ENCODE data around the gene TPK1.

The TPK1 gene

GRCh38 chr7:144854839-144855424 lies 19.1 kb upstream of the TPK1 start:
- H3K4me2 ChIP-seq, result no peak overlapping the region
- H3K27ac ChIP-seq, result no peak overlapping the region
- no peaks in the 10 kb centered on the region for H4K20me1 ChIP-seq
- no peaks in the 10 kb centered on the region for H3K4me1 ChIP-seq
- H3K9ac ChIP-seq, result no peak overlapping the region
- H3K4me3 ChIP-seq, result no peak overlapping the region
- no peaks in the 10 kb centered on the region; the same call in 1 of the 2 replicates for H3K9me3 ChIP-seq
- no peak for TF ChIP-seq Cebpa-rat (IDR thresholded peaks at IDR 0.05)
- no peaks in the 10 kb centered on the region for H3K36me3 ChIP-seq
- H3K27me3 ChIP-seq, result no peaks in the 10 kb centered on the region

DNA sequence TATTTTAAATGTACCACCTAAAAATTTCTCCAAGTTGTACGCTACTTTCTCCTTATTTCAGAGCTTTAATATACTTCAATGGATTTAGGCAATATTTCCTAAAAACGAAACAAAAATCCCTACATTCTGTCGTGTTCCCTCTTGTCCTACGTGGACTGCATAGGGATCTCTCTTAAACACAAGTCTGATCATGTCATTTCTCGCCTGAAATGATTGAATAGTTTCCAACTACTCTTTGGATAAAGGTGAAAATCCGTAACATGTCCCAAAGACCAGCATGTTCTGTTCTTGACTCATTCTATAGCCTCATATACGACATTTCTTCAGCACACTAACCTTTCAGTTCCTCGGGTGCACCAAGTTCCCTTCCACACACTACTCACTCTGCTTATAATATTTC lies 17.7 kb upstream of the TPK1 start:
- no peak for TF ChIP-seq Cebpa-rat (IDR thresholded peaks at IDR 0.05)
- Histone ChIP-seq H3K36me3 (no peaks in the 10 kb centered on the region), H4K20me1 (no peaks in the 10 kb centered on the region), H3K4me1 (no peaks in the 10 kb centered on the region), H3K27ac (no peak overlapping the region), H3K9me3 (peaks cover 5% of the 10 kb centered on the region; the same call in 1 of the 2 replicates), H3K4me2 (no peak overlapping the region), H3K9ac (no peak overlapping the region), H3K4me3 (no peak overlapping the region), H3K27me3 (no peaks in the 10 kb centered on the region)

GRCh38 chr7:144848078-144848477 lies 12.2 kb upstream of the TPK1 start:
- no peaks in the 10 kb centered on the region for H3K4me1 ChIP-seq
- H3K9me3 ChIP-seq, result peaks cover 5% of the 10 kb centered on the region; the same call in 1 of the 2 replicates
- H3K4me3 ChIP-seq, result no peak overlapping the region
- no peaks in the 10 kb centered on the region for H4K20me1 ChIP-seq
- no peaks in the 10 kb centered on the region for H3K36me3 ChIP-seq
- no peak overlapping the region for H3K9ac ChIP-seq
- H3K27ac ChIP-seq, result no peak overlapping the region
- no peaks in the 10 kb centered on the region for H3K27me3 ChIP-seq
- H3K4me2 ChIP-seq, result no peak overlapping the region
- no peak for TF ChIP-seq Cebpa-rat (IDR thresholded peaks at IDR 0.05)

- no peak for TF ChIP-seq Cebpa-rat (IDR thresholded peaks at IDR 0.05)
- no peaks in the 10 kb centered on the region for H3K4me1 ChIP-seq
- no peaks in the 10 kb centered on the region for H4K20me1 ChIP-seq
- no peak overlapping the region for H3K4me2 ChIP-seq
- H3K36me3 ChIP-seq, result no peaks in the 10 kb centered on the region
- no peak overlapping the region for H3K27ac ChIP-seq
- no peaks in the 10 kb centered on the region for H3K27me3 ChIP-seq
- no peaks in the 10 kb centered on the region for H3K9me3 ChIP-seq
- no peak overlapping the region for H3K4me3 ChIP-seq
- H3K9ac ChIP-seq, result no peak overlapping the region
These were observed 6.6 kb upstream of the TPK1 start for GRCh38 chr7:144842377-144842851.

- no peaks in the 10 kb centered on the region for H3K27me3 ChIP-seq
- no peak for TF ChIP-seq Cebpa-rat (IDR thresholded peaks at IDR 0.05)
- peak overlapping the region; percentile 89; the same call in 1 of the 2 replicates for H3K9ac ChIP-seq
- H3K36me3 ChIP-seq, result no peaks in the 10 kb centered on the region
- peak overlapping the region; percentile 82; the same call in 1 of the 2 replicates for H3K4me3 ChIP-seq
- no peaks in the 10 kb centered on the region for H4K20me1 ChIP-seq
- H3K27ac ChIP-seq, result peak overlapping the region; percentile 88
- no peaks in the 10 kb centered on the region for H3K9me3 ChIP-seq
- peak overlapping the region; percentile 79 for H3K4me2 ChIP-seq
- H3K4me1 ChIP-seq, result peaks cover 14% of the 10 kb centered on the region
These were observed 641 bp upstream of the TPK1 start for GRCh38 chr7:144836545-144836842.

DNA sequence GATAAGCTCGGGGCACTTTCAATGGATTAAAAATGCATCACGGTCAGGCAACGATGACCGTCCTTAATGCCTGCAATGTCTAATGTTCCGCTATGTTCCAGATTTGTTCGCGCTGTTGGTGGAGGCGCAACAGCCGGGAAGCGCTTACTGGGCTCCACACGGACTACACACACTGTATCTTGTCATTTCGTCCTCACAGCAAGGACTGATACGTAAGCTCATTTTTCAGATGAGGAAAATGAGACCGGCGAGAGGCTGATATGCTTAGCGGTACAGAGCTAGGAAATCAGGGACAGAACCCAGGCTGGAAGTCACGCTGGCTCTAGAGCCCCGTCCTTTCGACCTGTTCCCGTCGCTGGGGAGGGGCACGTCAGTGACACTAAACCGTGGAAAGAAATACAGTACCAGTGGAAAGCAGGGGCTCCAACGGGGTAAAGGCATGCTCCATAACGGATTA lies 670 bp downstream of the TPK1 start:
- Histone ChIP-seq H3K4me2 (peak overlapping the region; percentile 68), H3K27ac (peak overlapping the region; percentile 88), H4K20me1 (no peaks in the 10 kb centered on the region), H3K4me1 (peaks cover 14% of the 10 kb centered on the region), H3K9me3 (no peaks in the 10 kb centered on the region), H3K36me3 (no peaks in the 10 kb centered on the region), H3K4me3 (peak overlapping the region; percentile 82), H3K9ac (peak overlapping the region; percentile 89), H3K27me3 (no peaks in the 10 kb centered on the region)
- no peak for TF ChIP-seq Cebpa-rat (IDR thresholded peaks at IDR 0.05)

- Histone ChIP-seq H3K27me3 (no peaks in the 10 kb centered on the region), H3K9me3 (no peaks in the 10 kb centered on the region), H3K4me2 (peak overlapping the region; percentile 68), H3K9ac (peak overlapping the region; percentile 89), H3K36me3 (no peaks in the 10 kb centered on the region), H3K27ac (no peak overlapping the region; the same call in 1 of the 2 replicates), H3K4me3 (peak overlapping the region; percentile 82), H3K4me1 (peaks cover 14% of the 10 kb centered on the region), H4K20me1 (no peaks in the 10 kb centered on the region)
- no peak for TF ChIP-seq Cebpa-rat (IDR thresholded peaks at IDR 0.05)
These were observed 1.2 kb downstream of the TPK1 start for GRCh38 chr7:144834641-144835144.

- no peaks in the 10 kb centered on the region for H3K9me3 ChIP-seq
- no peak overlapping the region for H3K4me3 ChIP-seq
These were observed 5.0 kb downstream of the TPK1 start for GRCh38 chr7:144830811-144831210.

DNA sequence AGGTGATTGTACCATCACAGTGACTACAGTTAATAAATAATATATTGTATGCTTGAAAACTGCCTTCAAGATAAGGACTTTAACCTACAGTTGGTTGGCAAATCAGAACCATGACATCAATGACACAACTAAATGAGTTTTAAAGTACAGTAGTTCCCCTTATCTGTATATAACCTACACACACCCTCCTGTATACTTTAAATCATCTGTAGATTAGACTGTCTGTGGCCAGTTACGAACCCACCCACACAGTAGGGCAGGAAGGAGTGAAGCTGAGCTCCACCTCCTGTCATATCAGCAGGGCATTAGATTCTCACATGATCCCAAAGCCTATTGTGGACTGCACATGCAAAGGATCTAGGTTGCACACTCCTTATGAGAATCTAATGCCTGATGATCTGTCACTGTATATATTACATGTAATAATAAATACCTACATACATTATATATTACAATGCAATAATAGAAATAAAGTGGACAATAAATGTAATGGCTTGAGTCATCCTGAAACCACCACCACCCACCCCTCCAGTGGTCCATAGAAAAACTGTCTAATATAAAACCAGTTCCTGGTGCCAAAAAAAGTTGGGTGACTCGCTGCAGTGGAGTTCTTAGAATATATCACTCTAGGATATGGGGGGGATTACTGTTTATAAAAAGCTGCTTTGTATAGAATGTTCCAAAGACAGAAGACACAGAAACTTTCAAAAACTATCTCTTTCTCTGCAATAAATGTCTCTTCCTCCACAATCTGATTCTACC lies 5.6 kb downstream of the TPK1 start:
- no peaks in the 10 kb centered on the region for H3K9me3 ChIP-seq
- H3K4me2 ChIP-seq, result no peak overlapping the region
- peaks cover 10% of the 10 kb centered on the region for H3K4me1 ChIP-seq
- H3K4me3 ChIP-seq, result no peak overlapping the region
- no peak for TF ChIP-seq Cebpa-rat (IDR thresholded peaks at IDR 0.05)
- no peaks in the 10 kb centered on the region for H3K27me3 ChIP-seq
- H3K36me3 ChIP-seq, result no peaks in the 10 kb centered on the region
- no peak overlapping the region for H3K27ac ChIP-seq
- H4K20me1 ChIP-seq, result no peaks in the 10 kb centered on the region
- no peak overlapping the region for H3K9ac ChIP-seq

More at GRCh38 chr7:144830811-144831210, 5.0 kb downstream of the TPK1 start:
- Histone ChIP-seq H3K4me1 (peaks cover 10% of the 10 kb centered on the region), H3K36me3 (no peaks in the 10 kb centered on the region), H4K20me1 (no peaks in the 10 kb centered on the region), H3K27me3 (no peaks in the 10 kb centered on the region), H3K4me2 (no peak overlapping the region), H3K27ac (no peak overlapping the region), H3K9ac (no peak overlapping the region)
- TF ChIP-seq Cebpa-rat (IDR thresholded peaks at IDR 0.05), result no peak

- no peaks in the 10 kb centered on the region for H3K4me1 ChIP-seq
- no peaks in the 10 kb centered on the region for H4K20me1 ChIP-seq
- no peaks in the 10 kb centered on the region for H3K9me3 ChIP-seq
- TF ChIP-seq Cebpa-rat (IDR thresholded peaks at IDR 0.05), result no peak
- H3K27ac ChIP-seq, result no peak overlapping the region
- H3K9ac ChIP-seq, result no peak overlapping the region
- H3K4me3 ChIP-seq, result no peak overlapping the region
- H3K36me3 ChIP-seq, result no peaks in the 10 kb centered on the region
- H3K4me2 ChIP-seq, result no peak overlapping the region
- no peaks in the 10 kb centered on the region for H3K27me3 ChIP-seq
These were observed 8.2 kb downstream of the TPK1 start for GRCh38 chr7:144827621-144828020.

All from BLaER1 (cell line).